DMS53 (cell line): ENCODE measurements around the gene ZNF438.
"Not testable (repeated sequence)": the region's sequence is repeated elsewhere in the genome, so short reads cannot be mapped to it uniquely, and the experiment has no call there.

Experiments used
- DNase-seq: peaks from one replicate; lab custom pipeline; 2025; lab: John Stamatoyannopoulos, UW

Gene ZNF438

GRCh38 chr10:30803058-30803457, 228.6 kb downstream of the ZNF438 start:
- DNase-seq = no peak

GRCh38 chr10:30800368-30800767, 231.3 kb downstream of the ZNF438 start:
- DNase-seq = no peak

- DNase-seq = no peak
Observed at GRCh38 chr10:30798646-30799185, 232.9 kb downstream of the ZNF438 start.

- DNase-seq = not testable (repeated sequence)
Observed at GRCh38 chr10:30795024-30795423, 236.6 kb downstream of the ZNF438 start.
